GM19372 (cell line): ENCODE results near the gene RGS12.

ENCODE experiments used
- ATAC-seq: cut with Tn5 transposase; IDR thresholded peaks from one replicate; pipeline ENCODE4 v1.9.1; 2021; ENCODE audit warnings: mild to moderate bottlenecking, low read depth, moderate library complexity; ENCODE audit not compliant: unreplicated experiment

The RGS12 gene

GRCh38 chr4:3252831-3253641 is 39.8 kb upstream of the RGS12 start:
- ATAC-seq = no peak

GRCh38 chr4:3253808-3254207 is 39.0 kb upstream of the RGS12 start:
- no peak for ATAC-seq

- no peak for ATAC-seq
These were observed 38.3 kb upstream of the RGS12 start for GRCh38 chr4:3254302-3255131.

- ATAC-seq = no peak
These were observed 37.1 kb upstream of the RGS12 start for GRCh38 chr4:3255611-3256186.

- ATAC-seq = no peak
These were observed 36.4 kb upstream of the RGS12 start for GRCh38 chr4:3256230-3257102.

GRCh38 chr4:3257103-3257555 is 35.7 kb upstream of the RGS12 start:
- ATAC-seq = no peak

- ATAC-seq = no peak
These were observed 35.0 kb upstream of the RGS12 start for GRCh38 chr4:3257556-3258482.

GRCh38 chr4:3261411-3262207 is 31.2 kb upstream of the RGS12 start:
- ATAC-seq = no peak

- ATAC-seq = no peak
These were observed 30.4 kb upstream of the RGS12 start for GRCh38 chr4:3262208-3263052.

- ATAC-seq = no peak
These were observed 29.6 kb upstream of the RGS12 start for GRCh38 chr4:3263053-3263875.

GRCh38 chr4:3263876-3264193 is 29.0 kb upstream of the RGS12 start:
- ATAC-seq = no peak

- no peak for ATAC-seq
These were observed 26.7 kb upstream of the RGS12 start for GRCh38 chr4:3266076-3266475.

GRCh38 chr4:3267576-3268394 is 25.0 kb upstream of the RGS12 start:
- no peak for ATAC-seq

- no peak for ATAC-seq
These were observed 24.3 kb upstream of the RGS12 start for GRCh38 chr4:3268395-3269104.

GRCh38 chr4:3269105-3269927 is 23.5 kb upstream of the RGS12 start:
- ATAC-seq = no peak
